M059J (cell line): Measurements from ENCODE around the gene RBM17. TPM values are rescaled to one million over a fixed set of nuclear protein-coding genes. Genes with fewer than 3 reads are reported as not detected.
A peak's percentile ranks its signal among the peaks of the same experiment; 100 is the strongest.
"Not testable (repeated sequence)": the region's sequence is repeated elsewhere in the genome, so short reads cannot be mapped to it uniquely, and the experiment has no call there.

Experiments used
- DNase-seq: peaks from one replicate; pipeline ENCODE4 v3.0.0-alpha.2; 2012; ENCODE audit warnings: low read depth
- total RNA-seq: library from RNA; depleted of rRNA; stranded (reverse); fragments of >200 nt; shearing (Covaris generic); gene quantifications from 2 replicates; pipeline ENCODE4 v1.2.3, GENCODE V29; 2014

RBM17 gene
- total RNA-seq, 1 experiment from 2014 or later: 17.1 TPM

DNA sequence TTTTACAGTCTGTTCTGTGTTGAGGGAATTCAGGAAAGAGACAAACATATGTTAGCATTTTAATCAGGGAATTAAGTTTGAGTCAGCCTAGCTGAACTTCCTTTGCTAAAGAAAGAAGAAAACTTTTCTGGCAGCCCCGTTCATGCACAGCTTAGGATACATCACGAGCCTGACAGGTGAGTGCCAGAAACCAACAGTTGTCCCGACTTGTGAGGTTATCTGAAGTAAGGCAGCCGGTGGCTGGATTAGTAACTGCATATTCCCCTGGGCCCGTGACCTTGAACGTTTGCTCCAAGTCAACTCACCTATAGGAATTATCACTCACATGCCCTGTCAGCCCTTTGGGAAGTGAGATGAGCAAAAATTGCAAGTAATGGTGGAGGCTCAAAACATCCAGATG is 24.1 kb downstream of the RBM17 start:
- no peak for DNase-seq

DNA sequence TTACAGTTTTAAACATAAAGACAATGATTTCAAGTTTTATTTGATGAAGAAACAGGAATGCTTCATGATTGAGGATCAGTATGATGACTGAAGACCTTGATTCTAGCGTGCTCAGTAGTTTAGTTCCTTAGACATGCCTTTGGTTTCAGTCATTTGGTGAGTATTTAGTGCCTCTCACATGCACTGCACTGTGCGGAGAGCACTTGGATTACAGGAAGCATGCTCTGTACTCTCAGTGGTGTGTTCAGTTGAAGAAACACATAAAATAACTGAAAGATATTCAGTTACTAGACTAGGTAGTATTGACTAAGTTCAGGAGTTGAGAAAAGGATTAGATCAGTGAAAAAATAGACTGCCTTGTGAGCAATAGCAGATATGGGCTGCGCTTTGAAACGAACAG is 25.5 kb downstream of the RBM17 start:
- DNase-seq: no peak

DNA sequence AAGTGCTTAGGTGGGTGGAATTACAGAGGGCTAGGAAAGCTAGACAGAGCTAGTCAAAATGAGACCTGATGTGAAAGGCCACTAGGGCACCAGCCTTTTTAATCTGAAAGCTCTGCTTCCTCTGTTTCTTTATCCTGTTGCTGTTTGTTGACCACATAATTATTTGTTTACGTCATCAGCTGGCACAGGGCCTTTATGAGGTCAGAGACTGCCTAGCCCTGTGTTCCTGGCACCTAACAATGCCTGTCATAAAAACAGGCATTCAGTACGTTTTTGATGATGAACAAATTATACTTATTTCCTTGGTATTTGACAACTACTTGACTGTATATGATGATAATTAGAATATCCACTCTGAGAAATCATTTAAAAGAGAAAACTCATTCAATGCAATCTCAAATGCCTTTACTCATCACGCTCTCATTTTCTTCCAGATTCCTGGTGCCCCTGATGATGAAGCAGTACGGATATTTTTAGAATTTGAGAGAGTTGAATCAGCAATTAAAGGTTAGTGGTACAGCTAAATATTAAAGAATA is 26.0 kb downstream of the RBM17 start:
- DNase-seq: peak; percentile 74

DNA sequence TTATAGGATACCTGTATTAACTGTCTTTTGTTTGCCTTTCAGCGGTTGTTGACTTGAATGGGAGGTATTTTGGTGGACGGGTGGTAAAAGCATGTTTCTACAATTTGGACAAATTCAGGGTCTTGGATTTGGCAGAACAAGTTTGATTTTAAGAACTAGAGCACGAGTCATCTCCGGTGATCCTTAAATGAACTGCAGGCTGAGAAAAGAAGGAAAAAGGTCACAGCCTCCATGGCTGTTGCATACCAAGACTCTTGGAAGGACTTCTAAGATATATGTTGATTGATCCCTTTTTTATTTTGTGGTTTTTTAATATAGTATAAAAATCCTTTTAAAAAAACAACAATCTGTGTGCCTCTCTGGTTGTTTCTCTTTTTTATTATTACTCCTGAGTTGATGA is 26.6 kb downstream of the RBM17 start:
- no peak for DNase-seq

DNA sequence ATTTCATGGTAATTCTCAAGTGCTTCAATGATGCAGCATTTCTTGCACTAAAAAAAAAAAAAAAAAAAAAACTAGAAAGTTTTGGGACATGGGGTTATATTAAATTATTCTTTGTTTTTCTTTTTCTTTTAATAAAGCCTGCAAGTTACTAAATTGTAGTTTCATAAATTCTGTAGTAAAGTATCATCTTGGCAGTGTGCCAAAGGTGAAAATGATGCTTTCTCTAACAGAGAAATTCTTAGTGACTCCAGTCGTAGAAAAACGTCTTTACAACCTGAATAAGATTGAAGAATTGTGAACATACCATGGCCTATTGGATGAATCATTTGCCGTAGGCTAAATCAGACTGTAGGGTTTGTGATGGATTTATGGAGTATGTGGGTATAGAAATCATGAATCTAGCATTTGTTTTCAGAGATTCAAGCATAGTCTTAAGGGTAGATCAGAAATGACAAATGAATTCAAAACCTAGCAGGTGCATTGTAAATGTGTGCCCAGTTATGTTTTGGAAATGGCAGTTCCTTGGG is 27.1 kb downstream of the RBM17 start:
- no peak for DNase-seq

DNA sequence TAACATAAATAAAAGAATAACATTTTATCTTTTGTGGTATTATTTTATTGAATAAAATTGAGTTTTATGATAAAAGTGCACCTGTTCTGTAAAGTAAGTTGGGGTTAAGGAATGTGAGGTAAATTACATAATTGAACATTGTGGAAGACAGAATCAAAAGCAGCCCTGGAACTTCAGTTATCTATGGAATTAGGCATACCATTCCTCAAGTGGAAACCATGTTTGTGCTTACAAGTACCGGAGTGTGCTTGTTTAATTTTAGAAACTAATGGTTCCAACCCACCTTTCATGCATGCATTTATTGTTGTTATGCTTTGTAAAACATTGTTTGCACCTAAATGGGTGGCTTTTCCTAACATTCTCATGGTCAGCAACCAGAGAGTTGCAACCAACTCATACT is 28.0 kb downstream of the RBM17 start:
- no peak for DNase-seq

DNA sequence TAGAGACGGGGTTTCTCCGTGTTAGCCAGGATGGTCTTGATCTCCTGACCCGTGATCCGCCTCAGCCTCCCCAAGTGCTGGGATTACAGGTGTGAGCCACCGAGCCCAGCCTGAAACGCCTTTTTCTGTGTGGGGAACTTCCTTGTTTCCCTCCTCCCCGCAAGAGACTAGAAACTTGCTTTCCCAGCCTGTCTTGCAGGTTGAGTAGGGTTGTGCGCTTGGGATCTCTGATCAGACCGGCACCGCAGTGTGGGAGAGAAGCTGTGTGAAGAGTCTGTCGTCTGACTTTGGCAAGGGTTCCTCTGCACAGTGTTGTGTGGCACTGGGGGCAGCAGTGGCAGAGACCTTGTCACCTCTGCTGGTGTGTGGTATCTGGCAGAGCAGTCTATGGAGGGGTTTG is 28.9 kb downstream of the RBM17 start:
- no peak for DNase-seq

DNA sequence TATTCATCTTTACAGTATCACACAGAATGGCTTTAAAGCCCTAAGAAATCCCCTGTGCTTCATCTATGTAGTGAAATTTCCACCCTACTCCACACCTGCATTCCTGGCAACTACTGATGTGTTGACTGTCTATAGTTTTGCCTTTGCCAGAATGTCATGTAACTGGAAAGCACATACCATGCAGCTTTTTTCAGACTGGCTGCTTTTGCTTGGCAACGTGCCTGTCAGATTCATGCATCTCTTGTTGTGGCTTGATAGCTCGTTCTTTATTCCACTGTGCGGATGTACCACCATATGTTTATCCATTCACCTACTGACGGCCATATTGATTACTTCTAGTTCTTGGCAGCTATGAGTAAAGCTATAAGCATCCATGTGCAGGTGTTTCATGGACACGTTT is 30.6 kb downstream of the RBM17 start:
- no peak for DNase-seq

DNA sequence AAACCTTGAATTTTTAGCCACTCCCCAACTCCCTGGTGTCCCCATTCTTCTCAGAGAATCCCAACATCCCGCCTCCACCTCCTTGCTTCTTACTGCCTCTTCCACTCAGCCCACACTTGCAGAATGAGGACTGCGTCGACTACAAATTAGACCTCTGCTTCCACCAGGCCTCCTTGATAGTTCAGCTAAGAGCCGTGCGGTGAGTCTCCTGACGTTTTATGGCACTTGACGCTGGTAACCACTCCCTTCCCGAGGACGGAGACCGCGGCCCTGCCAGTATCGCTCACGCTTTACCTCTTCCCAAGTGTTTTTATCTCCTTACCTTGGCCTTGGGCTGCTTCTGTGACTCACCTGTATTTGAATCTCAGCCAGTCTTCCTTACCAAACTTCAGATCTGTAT is 31.1 kb downstream of the RBM17 start:
- DNase-seq: no peak

DNA sequence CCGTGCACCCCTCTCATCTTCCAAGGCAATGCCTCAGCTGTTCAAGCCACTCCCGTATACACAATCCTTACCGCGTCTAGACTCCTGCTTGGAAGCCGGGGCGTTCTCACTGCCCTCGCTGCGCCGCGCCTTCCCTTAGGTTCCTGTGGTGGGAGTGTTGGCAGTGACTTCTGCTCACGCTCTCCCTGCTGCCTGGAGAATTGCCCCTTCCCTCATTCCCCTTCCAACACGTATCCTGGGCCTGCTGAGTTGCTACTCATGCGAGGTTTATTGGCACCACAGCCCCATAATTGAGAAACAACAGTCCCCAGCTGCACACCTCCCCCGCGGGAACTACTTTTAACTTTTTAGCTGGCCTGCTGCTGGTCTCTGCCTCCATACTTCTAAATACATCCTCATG is 31.9 kb downstream of the RBM17 start:
- no peak for DNase-seq

DNA sequence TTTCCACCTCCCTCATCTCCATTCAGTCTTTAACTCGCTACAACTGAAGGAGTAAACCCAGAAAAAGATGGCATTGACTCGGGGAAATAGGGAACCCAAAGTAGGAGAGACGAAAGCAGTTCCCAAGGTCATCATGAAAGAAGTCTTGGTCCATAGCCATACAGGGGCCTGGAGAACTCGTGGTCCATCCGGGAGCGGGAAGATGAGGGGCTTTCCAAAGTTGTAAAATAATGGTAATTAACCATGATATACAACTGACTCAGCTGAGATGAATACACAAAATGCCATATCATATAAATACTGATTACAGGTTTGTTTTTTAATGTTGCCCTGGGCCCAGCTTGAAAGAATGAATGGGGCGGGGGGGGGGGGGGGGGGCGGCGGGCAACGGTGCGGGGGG is 32.3 kb downstream of the RBM17 start:
- no peak for DNase-seq

DNA sequence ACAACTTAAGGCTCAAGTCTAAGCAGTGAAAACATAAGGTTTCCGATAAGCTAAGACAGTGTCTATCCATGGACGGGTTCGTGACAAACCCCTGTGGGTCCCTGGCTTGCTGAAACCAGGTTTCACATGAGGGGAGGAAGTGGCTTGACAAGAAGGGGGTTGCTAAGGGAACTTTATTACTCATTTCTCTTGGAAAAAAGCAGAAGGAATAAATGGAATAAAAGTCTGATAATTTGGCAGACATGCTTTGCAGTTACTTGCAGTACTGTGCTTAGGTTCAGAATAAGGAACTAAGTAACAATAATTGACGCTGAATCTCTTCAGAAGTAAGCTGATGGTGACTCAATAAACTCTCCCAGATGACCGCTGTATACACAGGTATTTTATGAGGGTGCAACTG is 34.7 kb downstream of the RBM17 start:
- DNase-seq: no peak

DNA sequence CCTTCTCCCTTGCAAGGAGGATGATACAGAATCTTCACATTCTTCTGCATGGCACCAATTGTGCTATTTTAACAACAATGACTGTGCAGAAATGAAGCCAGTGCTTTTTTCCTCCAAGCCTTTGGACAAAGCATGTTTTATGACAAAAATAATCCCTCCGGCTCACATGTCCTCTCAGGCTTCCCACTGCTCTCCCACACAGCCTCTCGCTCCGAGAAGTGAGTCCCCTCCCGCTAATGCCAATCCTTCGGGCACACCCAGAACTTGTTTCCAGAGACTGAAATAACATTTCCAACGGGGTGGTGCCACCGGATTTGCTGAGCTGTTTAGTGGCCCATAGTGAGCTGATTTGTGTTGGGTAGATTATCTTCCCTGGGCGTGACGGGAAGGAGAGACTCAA is 35.8 kb downstream of the RBM17 start:
- no peak for DNase-seq

DNA sequence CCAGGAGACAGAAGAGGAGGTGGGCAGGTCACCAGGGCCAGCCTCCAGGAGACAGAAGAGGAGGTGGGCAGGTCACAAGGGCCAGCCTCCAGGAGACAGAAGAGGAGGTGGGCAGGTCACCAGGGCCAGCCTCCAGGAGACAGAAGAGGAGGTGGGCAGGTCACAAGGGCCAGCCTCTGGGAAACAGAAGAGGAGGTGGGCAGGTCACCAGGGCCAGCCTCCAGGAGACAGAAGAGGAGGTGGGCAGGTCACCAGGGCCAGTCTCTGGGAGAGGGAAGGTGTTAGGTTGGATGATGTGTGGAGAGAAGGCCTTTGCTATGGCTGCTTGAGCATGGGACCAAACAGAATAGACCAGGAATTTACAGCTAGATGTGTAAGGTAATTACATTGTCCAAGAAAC is 38.6 kb downstream of the RBM17 start:
- DNase-seq: not testable (repeated sequence)

DNA sequence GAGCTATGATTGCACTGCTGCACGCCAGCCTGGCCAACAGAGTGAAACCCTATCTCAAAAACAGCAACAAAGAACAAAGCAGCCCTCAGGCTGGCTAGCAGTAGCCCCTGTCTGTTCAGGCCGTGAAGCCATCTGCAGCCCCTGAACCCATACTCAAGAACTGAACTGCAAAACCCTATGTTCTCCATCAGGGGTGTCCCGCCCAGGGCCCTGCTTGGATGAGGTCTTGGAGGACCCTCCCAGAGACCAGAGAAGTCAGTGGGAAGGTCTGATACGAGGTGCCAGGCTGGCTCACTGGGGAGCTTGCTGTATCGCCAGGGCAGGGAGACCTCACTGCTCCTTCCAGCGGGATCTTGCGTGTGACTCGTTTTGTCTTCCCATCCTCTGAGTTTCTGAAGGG is 39.3 kb downstream of the RBM17 start:
- DNase-seq: no peak

DNA sequence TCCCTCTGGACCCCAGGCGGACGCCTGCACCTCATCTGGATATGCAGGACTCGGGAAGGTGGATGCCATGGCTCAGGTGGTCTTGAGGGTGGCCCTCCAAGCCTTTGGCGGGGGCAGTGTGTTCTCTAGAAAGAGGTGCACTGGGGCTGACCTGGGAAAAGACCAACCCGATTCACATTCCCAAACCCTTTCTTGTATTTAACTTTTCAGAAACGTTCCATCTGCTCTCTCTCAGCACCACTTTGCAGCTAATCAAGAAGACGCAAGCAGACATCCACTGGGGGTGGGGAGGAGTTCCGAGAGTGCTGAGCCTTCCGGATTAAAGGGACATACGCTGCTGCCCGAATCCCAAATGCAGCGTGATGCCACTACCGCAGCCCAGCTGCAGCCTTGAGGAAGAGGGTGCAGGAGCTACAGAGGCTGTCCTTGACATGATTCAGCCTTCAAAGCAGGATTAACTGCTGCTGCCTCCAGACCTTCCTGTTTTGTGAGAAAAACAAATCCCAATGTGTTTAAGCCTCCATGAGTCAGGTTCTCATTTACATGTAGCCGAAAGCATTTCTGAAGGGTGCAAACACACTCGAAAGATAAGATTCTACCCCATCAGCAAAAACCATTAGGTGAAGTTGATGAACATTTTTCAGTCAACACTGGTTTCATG is 39.9 kb downstream of the RBM17 start:
- peak; percentile 29 for DNase-seq

DNA sequence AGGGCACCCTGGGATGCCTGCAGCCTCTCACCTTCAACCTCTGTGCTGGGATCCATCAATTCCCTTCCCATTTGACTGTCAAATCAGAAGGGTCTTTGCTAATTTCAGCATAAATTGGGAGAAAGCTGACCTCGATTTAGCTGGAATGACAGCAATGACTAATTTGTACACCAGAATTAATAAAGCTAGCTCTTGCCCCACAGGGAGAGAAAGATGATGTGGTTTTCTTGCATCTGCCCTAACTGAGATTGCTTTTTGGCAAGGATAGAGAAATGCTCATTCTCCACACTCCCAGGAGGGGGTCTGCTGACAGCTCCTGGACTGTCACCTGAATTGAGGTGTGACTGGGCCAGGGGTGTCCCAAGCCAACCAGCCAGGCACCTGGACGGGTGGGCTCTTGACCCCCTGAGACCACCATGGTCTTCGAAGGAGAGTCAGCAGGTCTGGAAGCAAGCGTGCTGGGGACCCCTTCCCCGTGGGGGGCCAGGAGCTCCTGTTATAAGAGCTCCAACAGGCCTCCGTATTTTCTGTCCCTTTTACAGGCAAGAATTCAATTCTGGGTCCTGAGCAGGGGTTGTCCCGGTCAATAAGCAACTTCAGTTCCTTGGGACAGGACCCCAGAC is 42.1 kb downstream of the RBM17 start:
- no peak for DNase-seq

DNA sequence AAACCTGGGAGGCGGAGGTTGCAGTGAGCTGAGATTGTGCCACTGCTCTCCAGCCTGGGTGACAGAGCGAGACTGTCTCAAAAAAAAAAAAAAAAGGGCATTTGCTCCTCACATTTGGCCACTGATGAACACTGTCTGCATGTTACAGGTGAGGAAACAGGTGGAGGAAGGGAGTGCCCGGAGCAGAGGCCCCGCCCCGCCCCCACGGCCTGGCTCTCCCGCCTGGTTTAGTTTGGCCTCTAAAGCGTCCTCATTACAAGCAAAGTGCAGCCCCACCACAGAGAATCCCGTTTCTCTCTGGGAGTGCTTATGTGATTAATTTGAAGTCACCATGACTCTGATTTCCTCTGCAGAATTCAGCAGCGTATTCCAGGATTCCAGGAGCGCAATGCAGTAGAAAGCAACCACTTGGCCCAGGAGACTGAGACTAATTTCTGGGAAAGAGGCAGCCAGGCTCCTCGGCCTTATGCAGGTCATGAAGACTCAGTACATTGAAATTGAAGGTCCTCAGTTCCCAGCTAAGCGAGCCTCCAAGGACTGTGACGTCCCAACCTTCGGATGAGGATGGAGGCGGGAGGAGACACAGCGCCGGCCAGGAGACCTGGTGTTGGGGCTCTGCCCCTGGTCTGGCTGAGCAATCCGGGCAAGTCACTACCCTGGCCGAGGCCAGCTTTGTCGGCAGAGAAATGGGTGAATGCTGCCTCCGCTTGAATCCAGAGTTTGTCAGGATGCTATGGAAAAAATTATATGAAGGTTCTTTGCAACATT is 44.7 kb downstream of the RBM17 start:
- DNase-seq: no peak

DNA sequence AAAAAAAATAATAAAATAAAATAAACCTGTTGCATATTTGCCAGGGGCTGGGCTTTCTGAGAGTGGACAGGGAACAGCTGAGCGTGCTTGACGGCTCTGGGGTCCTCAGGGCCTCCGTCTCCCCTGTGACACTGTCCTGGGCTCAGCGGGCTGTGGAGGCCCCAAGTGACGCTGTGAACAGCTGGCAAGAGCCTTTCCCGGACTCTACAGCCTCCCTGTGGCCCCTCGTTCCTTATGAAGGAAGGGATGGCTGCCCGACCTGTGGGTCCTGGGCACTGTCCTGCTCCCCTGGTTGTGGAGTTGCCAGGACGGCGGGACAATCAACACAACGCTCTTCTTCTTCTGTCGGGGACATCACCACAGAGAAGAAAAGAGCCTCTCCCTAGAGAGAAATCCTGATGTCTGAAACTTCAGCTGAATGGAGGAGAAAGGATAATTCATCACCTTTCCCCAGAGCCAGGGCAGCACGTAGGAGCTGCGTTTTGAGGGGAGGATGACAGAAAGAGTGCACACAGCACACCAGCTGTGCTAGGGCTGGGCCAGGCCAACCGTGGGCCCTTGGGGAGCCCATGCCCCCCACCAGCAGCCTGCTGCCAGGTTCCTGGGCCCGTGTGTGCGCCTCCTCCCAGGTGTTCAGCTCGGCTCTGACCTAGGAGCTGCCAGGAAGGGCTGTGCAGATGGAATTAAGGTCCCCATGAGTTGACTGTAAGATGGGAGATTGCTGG is 45.4 kb downstream of the RBM17 start:
- DNase-seq: no peak

DNA sequence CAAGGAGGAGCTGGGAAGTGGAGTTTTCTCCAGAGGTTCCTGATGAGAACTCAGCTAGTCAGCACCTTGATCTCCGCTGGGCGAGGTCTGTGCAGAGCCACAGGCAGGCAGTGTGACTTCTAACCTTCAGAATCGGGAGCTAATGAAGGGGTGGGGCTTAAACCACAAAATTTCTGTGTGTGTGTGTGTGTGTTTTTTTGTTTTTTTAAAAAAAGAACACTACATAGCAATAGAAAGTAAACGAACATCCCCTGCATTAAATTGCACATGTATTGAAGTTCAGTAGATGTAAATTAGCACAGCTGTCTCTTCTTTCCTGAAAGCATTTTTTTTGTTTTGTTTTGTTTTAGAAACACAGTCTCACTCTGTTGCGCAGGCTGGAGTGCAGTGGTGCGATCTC is 46.2 kb downstream of the RBM17 start:
- DNase-seq: no peak

DNA sequence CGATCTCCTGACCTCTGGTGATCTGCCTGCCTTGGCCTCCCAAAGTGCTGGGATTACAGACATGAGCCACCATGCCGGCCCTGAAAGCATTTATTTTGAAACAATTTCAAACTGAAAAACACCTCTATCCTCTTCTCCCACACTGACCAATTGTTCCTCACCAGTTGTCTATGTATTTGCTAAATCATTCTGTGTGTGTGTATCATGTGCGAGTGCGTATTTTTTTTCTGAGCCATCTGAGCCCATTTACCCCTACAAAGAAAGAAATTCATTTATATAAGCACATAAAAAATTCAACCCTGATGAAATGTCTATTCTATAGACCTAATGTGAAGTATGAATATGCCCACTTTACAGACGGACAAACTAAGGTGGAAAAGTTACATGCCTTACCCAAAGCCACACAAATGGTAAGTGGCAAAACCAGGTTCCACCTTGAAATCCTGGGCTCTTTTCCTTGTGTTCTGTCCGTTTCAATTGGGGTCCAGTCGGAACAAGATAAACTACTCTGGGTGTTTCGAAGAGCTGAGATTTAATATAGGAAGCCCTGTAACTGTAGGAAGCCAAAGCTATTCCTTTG is 46.8 kb downstream of the RBM17 start:
- DNase-seq: no peak
